HG03575 (cell line): ENCODE measurements around the gene SETBP1.
"Not testable (repeated sequence)": the region's sequence is repeated elsewhere in the genome, so short reads cannot be mapped to it uniquely, and the experiment has no call there.

Source experiments
- ATAC-seq: cut with Tn5 transposase; IDR thresholded peaks from one replicate; pipeline ENCODE4 v1.9.1; 2021; ENCODE audit not compliant: unreplicated experiment, insufficient number of reproducible peaks, low FRiP score; ENCODE audit errors: extremely low read depth

Gene SETBP1

DNA sequence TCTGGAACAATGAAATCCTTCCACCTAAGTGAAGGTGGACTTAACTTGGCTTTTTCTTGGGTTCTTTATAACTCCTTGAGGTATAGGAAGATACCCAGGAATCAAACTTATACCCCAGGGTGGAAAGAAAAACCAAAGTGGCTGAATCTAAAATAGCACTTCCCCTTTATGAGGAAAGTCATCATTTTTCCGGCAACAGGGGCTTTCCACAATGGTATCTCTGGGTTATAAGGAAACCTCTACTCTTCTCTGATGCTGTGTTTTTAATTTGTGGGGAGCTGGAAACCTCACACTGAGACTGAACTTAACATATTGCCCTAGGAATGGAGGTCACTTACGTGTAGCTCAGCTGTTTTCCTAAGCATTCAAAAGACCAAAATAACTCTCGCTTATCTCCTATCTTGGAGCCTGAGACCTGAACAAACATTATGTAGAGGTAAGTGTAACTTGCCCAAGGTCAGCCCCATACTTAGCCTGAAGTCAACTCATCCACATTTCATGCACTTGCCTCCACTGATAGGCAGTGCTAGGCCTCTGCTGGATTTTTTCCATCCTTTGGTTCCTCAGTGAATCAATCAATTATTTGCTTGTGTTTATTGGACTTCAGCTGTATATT is 117.9 kb downstream of the SETBP1 start:
- no peak for ATAC-seq

DNA sequence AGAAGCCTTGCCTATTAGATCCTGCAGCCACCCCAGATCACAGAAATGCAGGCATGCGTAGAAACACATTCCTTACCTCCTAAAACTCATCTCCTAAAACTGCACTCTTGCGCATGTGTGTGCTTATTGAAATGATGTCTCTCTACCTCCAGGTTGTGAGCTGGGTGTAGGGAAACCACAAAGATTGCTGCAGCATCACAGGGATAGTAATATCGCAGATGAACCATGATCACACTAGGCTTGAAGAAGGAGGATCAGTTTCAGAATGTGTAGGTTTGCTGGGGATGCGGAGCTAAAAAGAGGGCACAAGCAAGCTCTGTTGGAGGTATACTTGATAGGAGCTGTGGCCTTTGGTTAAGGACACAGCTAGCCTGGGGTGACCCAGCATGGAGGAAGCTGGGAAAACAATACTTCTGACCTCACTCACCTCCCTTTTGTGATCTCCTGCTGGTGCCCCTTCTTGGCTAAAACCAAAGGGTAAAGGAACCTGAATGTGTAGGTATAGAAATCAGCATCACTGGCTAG is 118.8 kb downstream of the SETBP1 start:
- ATAC-seq = no peak

DNA sequence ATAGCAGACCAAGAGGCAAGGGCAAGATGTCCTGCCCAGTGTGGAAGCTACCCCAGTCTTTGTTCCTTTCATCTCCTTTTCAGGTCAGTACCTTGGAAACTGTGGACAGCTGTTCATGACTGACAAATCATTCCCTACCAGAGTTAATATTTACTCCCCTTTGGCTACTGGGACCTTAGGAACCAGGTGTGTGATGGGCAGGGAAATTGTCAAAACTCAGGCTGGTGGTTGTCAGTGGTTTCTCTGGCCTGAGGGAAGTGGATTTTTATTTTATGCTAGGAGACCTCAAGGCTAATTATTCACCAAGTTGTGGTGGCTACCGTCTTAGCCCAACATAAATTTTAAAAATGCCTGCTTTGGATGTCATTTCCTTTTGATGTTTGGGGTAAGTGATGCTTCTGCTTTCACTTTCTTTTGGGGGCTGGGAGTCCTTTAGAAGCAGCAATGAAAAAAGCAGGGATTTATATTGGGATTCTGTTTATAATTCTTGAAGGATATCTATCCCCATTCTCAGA is 119.3 kb downstream of the SETBP1 start:
- no peak for ATAC-seq

DNA sequence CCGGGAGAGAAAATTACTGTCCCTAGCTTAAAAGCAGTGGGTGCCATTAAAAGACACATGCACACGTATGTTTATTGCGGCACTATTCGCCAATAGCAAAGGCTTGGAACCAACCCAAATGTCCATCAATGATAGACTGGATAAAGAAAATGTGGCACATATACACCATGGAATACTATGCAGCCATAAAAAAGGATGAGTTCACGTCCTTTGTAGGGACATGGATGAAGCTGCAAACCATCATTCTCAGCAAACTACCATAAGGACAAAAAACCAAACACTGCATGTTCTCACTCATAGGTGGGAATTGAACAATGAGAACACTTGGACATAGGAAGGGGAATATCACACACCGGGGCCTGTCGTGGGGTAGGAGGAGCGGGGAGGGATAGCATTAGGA is 120.1 kb downstream of the SETBP1 start:
- not testable (repeated sequence) for ATAC-seq

DNA sequence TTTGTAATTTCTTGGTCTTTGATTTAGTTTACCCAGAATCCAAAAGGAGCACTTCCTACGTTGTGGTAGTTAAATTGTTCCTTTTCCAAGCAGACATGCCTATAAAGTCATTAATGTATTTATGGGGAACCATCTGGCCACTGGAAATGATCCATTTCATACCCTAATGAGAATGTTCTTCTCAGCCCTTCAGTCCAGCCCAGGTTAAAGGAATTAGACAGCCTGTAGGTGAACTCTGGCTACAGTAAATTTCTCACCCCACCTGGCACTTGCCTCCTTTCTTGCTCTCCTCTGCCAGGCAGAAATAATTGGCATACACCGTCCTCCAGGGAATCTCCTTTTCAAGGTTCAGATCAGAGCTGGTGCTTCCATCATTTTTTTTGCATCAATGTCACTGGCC is 121.1 kb downstream of the SETBP1 start:
- no peak for ATAC-seq

DNA sequence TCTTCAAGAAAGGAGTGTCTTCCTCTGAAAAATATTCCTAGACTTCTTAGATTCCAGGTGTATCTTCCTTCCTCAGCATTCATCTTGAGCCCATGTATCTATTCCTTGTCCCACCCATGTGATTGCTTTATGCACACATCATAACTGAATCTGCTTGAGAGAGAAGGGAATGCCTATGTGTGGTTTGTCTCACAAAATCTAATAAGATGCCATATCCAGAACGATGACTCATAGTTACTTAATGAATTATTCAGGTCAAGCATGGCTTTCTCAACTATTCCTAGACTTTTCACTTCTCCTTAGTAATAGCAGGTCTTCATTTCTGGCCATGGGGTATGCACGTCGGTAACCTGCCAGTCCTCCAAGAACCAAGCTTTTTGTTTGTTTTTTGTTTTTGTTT is 121.8 kb downstream of the SETBP1 start:
- no peak for ATAC-seq

DNA sequence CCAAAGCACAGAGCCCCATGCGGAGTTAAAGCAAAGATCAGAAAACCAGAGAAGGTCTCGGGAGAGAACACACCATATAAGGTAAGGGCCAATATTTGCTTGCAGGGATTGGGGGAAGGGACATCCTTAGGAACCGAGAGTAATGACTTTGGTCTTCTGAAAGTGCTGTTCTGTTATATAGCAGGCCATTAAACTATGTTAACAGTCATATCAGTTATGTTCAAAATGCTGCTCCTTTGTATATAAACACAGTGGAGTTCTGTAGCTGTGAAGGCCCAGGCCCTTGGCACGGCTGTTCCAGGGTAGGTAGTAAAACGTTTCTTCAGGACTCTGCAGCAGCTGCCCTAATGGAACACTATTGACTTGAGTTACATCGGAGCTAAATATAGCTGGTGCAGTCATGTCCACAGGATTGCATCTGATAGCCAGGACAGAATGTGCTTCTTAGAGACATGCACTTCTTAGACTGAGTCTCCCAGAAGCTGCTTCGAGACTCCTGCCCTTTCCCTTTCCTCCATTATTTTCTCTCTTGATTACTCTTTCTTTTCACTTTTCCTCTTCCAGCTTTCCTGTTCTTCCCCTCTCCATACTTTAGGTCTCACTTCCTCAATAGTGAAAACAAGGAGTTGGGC is 122.4 kb downstream of the SETBP1 start:
- no peak for ATAC-seq

DNA sequence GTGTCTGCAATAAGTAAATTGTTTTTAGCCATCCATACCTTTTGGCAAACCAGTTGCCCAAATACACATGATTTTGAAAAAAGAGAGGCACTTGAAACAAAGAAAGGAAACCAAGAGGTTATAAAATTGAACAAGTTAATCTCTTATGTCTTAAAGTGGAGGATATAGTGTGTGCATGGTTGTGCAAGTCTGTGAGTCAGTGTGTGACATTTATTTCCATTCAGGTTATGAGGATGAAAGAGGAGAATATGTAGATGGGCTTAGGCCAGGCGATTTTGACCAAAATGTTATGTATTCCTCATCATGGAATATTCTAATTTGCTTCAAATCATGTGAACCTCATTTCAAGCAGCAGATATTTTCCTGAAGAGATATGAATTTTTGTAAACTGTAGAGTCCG is 123.3 kb downstream of the SETBP1 start:
- ATAC-seq = no peak

DNA sequence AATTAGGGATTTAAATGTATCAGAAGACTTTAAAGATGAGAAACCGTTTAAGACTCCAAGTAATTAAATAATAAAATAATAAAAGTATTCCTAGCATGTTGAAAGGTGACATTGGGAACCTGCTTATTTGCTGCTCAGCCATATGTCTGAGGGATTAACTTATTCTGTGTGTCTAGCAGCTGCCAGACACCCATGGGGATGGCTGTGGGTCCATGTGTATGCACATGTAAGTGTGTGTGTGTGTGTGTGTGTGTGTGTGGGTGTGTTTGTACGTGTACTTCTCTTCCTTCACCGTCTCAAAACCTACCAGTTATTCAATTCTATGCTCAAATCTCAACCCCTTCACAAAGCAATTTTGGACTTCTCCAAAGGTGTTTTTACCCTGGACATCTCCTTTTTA is 124.5 kb downstream of the SETBP1 start:
- no peak for ATAC-seq

DNA sequence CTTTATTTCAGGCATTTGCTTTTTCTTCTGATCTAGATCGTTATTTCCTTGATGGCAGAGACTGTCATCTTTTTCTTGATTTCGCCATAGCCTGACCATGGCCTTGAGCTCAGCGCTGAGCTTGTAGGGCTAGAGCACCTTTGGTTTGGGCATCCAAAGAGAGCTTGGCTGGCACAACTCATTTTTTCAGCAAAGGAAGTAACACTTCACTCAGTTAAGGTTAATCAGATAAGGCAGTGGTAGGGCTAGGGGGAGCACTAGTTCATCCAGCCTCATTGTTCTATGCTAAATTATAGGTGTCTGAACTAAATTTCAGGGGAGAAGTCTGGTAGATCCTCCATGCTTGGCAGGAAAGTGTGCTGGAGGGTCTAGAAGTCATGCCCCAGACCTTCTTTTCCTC is 125.0 kb downstream of the SETBP1 start:
- no peak for ATAC-seq

DNA sequence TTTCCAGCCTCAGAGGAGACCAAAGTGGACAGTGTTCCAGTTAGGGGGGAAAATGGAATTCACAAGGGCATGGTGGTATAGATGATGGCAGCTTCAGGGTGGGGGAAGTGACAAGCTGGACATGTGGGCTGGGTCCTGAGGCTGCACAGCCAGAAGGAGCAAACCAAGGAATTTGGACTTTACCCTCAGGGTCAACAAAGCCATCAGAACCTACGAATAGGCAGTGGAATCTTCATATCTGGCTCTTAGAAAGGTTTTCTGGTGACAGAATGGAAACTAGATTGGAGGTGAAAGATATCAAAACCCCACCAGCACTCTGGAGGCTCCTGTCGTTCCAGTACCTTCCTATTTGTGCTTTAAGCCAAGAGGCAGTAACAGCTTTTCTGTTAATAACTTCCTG is 127.1 kb downstream of the SETBP1 start:
- ATAC-seq = no peak

DNA sequence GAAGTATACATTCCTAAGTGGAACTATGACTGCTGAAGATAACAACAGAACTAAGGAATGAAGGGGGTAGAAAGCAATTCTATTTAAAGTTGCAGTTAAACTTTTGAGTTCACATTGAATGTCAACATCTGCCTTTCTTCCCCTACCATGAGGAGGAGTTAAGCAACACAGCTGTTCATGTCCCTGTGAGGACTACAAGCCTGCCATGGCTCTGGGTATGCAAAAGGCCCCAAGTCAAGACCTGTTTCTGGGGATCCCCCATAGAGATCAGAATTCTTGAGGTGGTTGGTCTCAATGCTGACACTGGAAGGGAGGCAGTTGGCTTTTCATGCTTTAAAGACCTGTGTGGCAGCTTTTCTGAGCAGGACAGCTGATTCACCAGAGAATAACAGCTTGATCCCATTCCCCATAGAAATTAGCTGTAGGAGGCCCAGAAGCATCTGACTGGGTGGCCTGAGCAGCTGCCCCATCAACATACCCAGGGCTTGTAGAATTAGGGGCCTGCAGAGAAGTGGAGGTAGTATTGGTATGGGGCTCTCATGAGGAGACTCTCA is 131.0 kb downstream of the SETBP1 start:
- no peak for ATAC-seq

DNA sequence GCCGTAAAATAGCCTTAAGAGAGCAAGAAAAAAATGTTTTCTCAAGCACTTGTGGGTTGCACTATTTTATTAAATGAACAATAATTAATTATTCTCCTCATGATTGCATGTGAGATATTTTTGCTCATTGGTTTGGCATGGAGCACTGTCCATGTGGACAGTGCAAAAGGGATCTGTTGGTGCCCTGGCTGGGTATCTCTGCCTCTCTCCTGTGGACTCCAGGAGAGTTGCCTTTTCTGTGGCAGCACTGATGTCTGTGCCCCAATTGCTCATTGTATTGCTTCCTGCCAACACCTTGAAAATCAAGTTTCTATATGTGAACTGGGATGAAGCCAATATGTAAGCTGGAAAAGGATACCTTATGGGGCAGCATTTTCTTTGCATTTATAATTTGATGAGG is 131.7 kb downstream of the SETBP1 start:
- no peak for ATAC-seq

DNA sequence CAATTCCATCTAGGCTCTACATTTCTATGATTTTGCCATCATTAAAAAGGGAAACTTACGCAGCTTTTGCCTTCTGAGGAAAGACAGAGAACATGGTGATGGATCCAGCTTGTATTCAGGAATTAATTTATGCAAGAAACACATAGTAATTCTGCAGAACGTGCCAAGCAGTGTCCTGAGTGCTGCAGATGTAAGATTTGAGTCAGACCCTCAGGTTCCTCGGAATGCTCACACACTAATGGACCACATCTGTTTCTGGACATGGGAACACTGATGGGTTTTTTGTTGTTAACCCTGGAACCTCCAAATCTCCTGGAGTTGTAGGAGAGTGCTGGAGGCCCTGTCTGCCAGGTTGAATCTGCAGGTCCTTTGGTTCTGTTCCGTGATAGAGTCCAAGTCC is 132.9 kb downstream of the SETBP1 start:
- no peak for ATAC-seq

DNA sequence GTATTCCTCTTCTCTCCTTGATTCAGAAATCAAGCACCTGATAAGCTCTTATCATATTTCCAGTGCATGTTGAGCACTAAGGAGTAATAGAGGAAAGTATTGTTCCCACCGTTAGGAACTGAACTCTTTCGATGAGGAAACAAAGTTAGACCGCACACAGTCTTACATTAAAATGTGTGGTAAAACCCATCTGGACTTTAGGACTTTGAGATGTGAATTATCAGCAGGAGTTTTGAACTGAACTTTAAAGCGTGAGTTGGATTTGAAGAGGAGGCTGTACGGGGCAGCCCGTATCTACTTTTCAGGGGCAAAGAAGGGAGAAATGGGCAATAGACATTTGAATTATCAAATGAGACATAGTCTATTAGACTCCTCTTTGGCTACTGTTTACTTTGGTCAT is 134.4 kb downstream of the SETBP1 start:
- ATAC-seq = no peak

DNA sequence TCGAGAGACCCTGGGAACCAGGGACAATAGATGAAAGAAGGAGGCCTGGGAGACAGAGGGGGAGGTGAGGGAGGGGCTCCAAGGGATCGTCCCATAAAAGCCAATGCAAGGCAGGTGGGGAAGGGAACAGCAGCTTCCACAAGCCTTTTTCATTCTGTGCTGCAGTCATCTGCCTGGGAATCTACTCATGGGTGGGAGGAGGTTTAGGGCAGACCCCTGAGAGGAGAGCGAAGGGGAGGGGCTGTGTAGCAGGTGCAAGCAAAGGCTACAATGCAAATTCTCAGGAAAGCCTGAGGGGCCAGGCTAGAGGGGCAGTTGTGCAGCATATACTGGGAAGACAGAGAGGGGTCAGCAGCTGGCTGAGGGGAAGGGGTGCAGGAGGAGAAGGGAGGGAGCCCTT is 135.4 kb downstream of the SETBP1 start:
- no peak for ATAC-seq

DNA sequence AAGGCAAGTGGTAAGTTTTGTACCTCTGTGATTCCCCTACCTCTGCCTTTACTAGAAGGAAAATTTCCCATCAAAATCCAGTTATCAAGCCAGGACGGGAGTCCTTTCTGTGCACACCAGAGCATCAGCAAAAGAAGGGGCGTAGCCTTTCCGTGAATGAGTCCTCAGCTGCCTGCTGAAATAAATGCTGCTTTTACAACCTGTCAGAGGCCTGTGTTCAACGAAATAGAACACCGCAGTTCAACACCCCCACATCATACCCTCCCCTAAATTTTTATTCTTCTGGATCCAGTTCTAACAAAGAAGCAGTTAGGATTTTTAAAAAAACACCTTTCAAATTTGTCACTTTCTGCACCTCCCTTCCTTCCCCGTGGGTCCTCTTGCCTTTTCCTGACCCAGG is 135.8 kb downstream of the SETBP1 start:
- no peak for ATAC-seq

DNA sequence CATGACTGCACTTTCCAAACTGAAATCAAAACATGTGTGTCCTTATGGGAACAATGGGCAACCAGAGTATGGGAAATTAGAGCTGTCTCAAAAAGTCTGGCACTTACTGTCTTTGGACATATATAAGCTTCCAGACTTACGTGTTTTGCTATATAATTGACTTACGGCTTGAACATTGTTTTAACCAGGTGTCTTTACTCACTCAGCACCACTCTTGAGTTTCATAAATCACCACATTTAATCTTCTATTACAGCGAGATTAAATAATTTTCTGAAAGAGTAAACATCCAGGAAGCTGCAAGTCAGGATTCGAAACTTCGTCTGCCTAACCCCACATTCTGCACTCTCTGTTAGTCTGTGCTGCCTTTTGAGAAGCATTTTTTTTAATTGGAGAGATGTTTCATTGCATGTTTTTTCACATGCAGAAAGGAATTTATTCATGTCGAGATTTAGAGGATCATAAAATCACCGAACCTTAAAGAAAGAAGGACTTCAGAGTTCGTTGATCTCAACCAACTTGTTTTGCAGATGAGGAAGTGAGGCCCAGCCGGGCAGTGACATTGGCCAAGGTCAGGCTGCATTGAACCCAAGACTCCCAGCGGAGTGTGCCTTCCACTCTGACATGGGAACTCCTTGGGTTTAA is 137.3 kb downstream of the SETBP1 start:
- ATAC-seq = no peak

DNA sequence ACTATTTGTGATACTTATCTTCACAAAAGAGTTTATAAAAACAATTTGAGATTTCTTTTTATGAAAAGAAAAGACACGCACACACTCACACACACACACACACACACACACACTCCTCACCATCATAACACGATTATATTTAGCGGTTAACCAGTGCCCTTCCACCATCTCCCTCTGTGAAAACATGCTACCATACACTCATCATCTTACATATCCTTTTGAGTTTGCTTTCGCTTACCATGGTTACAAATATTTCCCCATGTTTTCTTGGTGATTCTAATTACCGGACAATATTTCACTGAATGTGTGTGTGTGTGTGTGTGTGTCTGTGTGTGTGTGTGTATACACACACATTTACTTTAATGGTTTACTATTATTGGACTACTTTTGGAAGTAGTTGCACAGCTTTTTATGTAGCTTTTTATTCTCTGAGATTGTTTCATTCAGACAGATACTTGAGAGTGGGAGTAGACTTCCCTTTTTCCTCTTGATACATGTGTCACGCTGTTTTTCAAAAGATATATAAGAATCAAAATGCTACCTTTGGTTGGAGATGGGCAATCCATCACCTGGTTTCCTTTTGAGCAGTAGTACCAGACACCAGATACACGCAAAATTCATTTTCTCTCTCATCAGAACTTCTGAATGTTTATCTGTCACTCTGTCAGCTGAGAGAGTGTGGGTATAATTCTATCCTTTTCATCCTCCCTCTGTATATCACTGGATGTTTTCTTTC is 138.1 kb downstream of the SETBP1 start:
- no peak for ATAC-seq
